WTC11 (cell line): Measurements from ENCODE around the gene ADAD1. TPM values are rescaled to one million over a fixed set of nuclear protein-coding genes. Genes with fewer than 3 reads are reported as not detected.
"Not testable (repeated sequence)": the region's sequence is repeated elsewhere in the genome, so short reads cannot be mapped to it uniquely, and the experiment has no call there.

ENCODE experiments used
- ATAC-seq: fragments of 200-7000 bp; cut with Tn5 transposase; 2 replicates; pipeline ENCODE4 v1.10.0; 2021; ENCODE audit warnings: mild to moderate bottlenecking, moderate library complexity
- CTCF ChIA-PET: fragments of 300-600 bp; sonication (Branson Sonifier 250); formaldehyde crosslinking; loops from one replicate; lab custom pipeline; 2021; ENCODE audit warnings: antibody characterized with exemption; lab: Charles Lee
- POLR2A ChIA-PET: fragments of 350-600 bp; sonication (Branson Sonifier 250); formaldehyde crosslinking; loops from one replicate; lab custom pipeline; 2021; ENCODE audit warnings: antibody characterized with exemption; lab: Charles Lee
- DNase-seq: peaks from one replicate; pipeline ENCODE4 v3.0.0; 2021; ENCODE audit warnings: low spot score
- H3K27ac Mint-ChIP-seq: 2 replicates; pipeline ENCODE4 v1.8.0; 2021; ENCODE audit warnings: mixed read lengths
- H3K27me3 Mint-ChIP-seq: 2 replicates; pipeline ENCODE4 v1.8.0; 2021; ENCODE audit warnings: low read depth, mild to moderate bottlenecking, moderate library complexity, mixed read lengths
- H3K36me3 Mint-ChIP-seq: 2 replicates; pipeline ENCODE4 v1.8.0; 2021; ENCODE audit warnings: mixed read lengths
- H3K4me1 Mint-ChIP-seq: 2 replicates; pipeline ENCODE4 v1.8.0; 2022; ENCODE audit warnings: mixed read lengths
- H3K4me3 Mint-ChIP-seq: 2 replicates; pipeline ENCODE4 v1.8.0; 2021; ENCODE audit warnings: mild to moderate bottlenecking, moderate library complexity, mixed read lengths
- H3K9me3 Mint-ChIP-seq: 2 replicates; pipeline ENCODE4 v1.8.0; 2021; ENCODE audit warnings: mixed read lengths
- ATF6 ChIP-seq: sonication (generic); formaldehyde crosslinking; IDR thresholded peaks from 2 replicates; pipeline ENCODE4 v1.8.1; 2023; ENCODE audit warnings: mild to moderate bottlenecking, missing genetic modification reagents
- ELF4 ChIP-seq: sonication (generic); formaldehyde crosslinking; IDR thresholded peaks from 2 replicates; pipeline ENCODE4 v1.8.1; 2022; ENCODE audit warnings: low read depth, mild to moderate bottlenecking, moderate library complexity, missing genetic modification reagents
- ESRRA ChIP-seq: sonication (generic); formaldehyde crosslinking; IDR thresholded peaks from 2 replicates; pipeline ENCODE4 v1.8.1; 2022; ENCODE audit warnings: mild to moderate bottlenecking, missing genetic modification reagents, borderline replicate concordance
- MYBL2 ChIP-seq: sonication (generic); formaldehyde crosslinking; IDR thresholded peaks from 2 replicates; pipeline ENCODE4 v1.8.1; 2023; ENCODE audit warnings: mild to moderate bottlenecking, moderate library complexity, missing genetic modification reagents
- NR2C2 ChIP-seq: sonication (generic); formaldehyde crosslinking; IDR thresholded peaks from 2 replicates; pipeline ENCODE4 v1.8.0; 2022; ENCODE audit warnings: mild to moderate bottlenecking, missing genetic modification reagents
- RELA ChIP-seq: sonication (generic); formaldehyde crosslinking; IDR thresholded peaks from 2 replicates; pipeline ENCODE4 v1.8.1; 2022; ENCODE audit warnings: missing genetic modification reagents, mild to moderate bottlenecking, borderline replicate concordance
- SMAD3 ChIP-seq: sonication (generic); formaldehyde crosslinking; IDR thresholded peaks from 2 replicates; pipeline ENCODE4 v1.8.0; 2022; ENCODE audit warnings: missing genetic modification reagents, mild to moderate bottlenecking, borderline replicate concordance
- TEAD1 ChIP-seq: sonication (generic); formaldehyde crosslinking; IDR thresholded peaks from 2 replicates; pipeline ENCODE4 v1.8.0; 2022; ENCODE audit warnings: mild to moderate bottlenecking, missing genetic modification reagents
- TEAD4 ChIP-seq: sonication (generic); formaldehyde crosslinking; IDR thresholded peaks from 2 replicates; pipeline ENCODE4 v1.8.0; 2022; ENCODE audit warnings: mild to moderate bottlenecking, missing genetic modification reagents
- ZNF138 ChIP-seq: sonication (generic); formaldehyde crosslinking; conservative IDR thresholded peaks from 2 replicates; pipeline ENCODE4 v1.8.1; 2022; ENCODE audit warnings: mild to moderate bottlenecking, moderate library complexity, missing genetic modification reagents
- ZNF671 ChIP-seq: fragments of 250-450 bp; sonication (Bioruptor Pico); IDR thresholded peaks from 2 replicates; pipeline ENCODE4 v1.8.0; 2021; ENCODE audit warnings: mild to moderate bottlenecking
- total RNA-seq: library from RNA; stranded (reverse); gene quantifications from 3 replicates; pipeline ENCODE4 v1.2.3, GENCODE V29; 2021
- TF ChIP-seq, protein P1 (sequence below): sonication (generic); formaldehyde crosslinking; IDR thresholded peaks from 2 replicates; pipeline ENCODE4 v1.8.1; 2022; ENCODE audit warnings: mild to moderate bottlenecking, moderate library complexity, missing genetic modification reagents
- TF ChIP-seq, protein P2 (sequence below): fragments of 200-600 bp; IDR thresholded peaks from 2 replicates; pipeline ENCODE4 v1.8.0; 2022; ENCODE audit warnings: antibody characterized with exemption
- TF ChIP-seq, protein P3 (sequence below): sonication (generic); formaldehyde crosslinking; IDR thresholded peaks from 2 replicates; pipeline ENCODE4 v1.8.0; 2023; ENCODE audit warnings: mild to moderate bottlenecking, missing genetic modification reagents
- TF ChIP-seq, protein P4 (sequence below): sonication (generic); formaldehyde crosslinking; conservative IDR thresholded peaks from 2 replicates; pipeline ENCODE4 v1.8.1; 2022; ENCODE audit warnings: mild to moderate bottlenecking, missing genetic modification reagents
- TF ChIP-seq, protein P5 (sequence below): fragments of 250-450 bp; sonication (Bioruptor Pico); IDR thresholded peaks from 2 replicates; pipeline ENCODE4 v1.8.0; 2021; ENCODE audit warnings: mild to moderate bottlenecking
- TF ChIP-seq, protein P6 (sequence below): sonication (generic); formaldehyde crosslinking; IDR thresholded peaks from 2 replicates; pipeline ENCODE4 v1.8.0; 2022; ENCODE audit warnings: missing genetic modification reagents

ADAD1 gene
- total RNA-seq, 1 experiment from 2014 or later = not detected

DNA sequence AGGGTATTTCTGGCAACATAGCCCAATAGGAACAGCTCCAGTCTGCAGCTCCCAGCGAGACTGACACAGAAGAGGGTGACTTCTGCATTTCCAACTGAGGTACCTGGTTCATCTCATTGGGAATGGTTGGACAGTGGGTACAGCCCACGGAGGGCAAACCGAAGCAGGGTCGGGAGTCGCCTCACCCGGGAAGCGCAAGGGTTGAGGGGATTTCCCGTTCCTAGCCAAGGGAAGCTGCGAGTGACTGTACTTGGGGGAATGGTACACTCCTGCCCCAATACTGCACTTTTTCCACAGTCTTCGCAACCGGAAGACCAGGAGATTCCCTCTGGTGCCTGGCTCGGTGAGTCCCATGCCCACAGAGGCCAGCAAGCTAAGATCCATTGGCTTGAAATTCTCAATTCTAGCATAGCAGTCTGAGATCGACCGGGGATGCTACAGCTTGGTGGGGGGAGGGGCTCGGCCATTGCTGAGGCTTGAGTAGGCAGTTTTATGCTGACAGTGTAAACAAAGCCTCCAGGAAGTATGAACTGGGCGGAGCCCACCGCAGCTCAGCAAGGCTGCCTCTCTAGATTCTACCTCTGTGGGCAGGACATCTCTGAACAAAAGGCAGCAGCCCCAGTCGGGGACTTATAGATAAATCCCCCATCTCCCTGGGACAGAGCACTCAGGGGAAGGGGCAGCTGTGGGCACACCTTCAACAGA, 14.0 kb upstream of the ADAD1 start:
- no peak overlapping the region for H3K27ac Mint-ChIP-seq
- peak overlapping the region; percentile 20; the same call in 1 of the 2 replicates for H3K4me3 Mint-ChIP-seq
- TF ChIP-seq, protein P1, sequence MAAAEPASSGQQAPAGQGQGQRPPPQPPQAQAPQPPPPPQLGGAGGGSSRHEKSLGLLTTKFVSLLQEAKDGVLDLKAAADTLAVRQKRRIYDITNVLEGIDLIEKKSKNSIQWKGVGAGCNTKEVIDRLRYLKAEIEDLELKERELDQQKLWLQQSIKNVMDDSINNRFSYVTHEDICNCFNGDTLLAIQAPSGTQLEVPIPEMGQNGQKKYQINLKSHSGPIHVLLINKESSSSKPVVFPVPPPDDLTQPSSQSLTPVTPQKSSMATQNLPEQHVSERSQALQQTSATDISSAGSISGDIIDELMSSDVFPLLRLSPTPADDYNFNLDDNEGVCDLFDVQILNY (CRISPR knock-in tag) = no peak
- TF ChIP-seq SMAD3 (CRISPR knock-in tag) (no peak), ZNF138 (CRISPR knock-in tag) (no peak), MYBL2 (no peak), RELA (CRISPR knock-in tag) (no peak), TEAD4 (CRISPR knock-in tag) (no peak), NR2C2 (CRISPR knock-in tag) (no peak), ESRRA (CRISPR knock-in tag) (no peak), TEAD1 (CRISPR knock-in tag) (no peak), ELF4 (CRISPR knock-in tag) (no peak), ATF6 (CRISPR knock-in tag) (no peak), ZNF671 (CRISPR knock-in tag) (no peak)
- TF ChIP-seq, protein P2, sequence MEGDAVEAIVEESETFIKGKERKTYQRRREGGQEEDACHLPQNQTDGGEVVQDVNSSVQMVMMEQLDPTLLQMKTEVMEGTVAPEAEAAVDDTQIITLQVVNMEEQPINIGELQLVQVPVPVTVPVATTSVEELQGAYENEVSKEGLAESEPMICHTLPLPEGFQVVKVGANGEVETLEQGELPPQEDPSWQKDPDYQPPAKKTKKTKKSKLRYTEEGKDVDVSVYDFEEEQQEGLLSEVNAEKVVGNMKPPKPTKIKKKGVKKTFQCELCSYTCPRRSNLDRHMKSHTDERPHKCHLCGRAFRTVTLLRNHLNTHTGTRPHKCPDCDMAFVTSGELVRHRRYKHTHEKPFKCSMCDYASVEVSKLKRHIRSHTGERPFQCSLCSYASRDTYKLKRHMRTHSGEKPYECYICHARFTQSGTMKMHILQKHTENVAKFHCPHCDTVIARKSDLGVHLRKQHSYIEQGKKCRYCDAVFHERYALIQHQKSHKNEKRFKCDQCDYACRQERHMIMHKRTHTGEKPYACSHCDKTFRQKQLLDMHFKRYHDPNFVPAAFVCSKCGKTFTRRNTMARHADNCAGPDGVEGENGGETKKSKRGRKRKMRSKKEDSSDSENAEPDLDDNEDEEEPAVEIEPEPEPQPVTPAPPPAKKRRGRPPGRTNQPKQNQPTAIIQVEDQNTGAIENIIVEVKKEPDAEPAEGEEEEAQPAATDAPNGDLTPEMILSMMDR = no peak
- TF ChIP-seq, protein P3, sequence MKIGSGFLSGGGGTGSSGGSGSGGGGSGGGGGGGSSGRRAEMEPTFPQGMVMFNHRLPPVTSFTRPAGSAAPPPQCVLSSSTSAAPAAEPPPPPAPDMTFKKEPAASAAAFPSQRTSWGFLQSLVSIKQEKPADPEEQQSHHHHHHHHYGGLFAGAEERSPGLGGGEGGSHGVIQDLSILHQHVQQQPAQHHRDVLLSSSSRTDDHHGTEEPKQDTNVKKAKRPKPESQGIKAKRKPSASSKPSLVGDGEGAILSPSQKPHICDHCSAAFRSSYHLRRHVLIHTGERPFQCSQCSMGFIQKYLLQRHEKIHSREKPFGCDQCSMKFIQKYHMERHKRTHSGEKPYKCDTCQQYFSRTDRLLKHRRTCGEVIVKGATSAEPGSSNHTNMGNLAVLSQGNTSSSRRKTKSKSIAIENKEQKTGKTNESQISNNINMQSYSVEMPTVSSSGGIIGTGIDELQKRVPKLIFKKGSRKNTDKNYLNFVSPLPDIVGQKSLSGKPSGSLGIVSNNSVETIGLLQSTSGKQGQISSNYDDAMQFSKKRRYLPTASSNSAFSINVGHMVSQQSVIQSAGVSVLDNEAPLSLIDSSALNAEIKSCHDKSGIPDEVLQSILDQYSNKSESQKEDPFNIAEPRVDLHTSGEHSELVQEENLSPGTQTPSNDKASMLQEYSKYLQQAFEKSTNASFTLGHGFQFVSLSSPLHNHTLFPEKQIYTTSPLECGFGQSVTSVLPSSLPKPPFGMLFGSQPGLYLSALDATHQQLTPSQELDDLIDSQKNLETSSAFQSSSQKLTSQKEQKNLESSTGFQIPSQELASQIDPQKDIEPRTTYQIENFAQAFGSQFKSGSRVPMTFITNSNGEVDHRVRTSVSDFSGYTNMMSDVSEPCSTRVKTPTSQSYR (CRISPR knock-in tag) = no peak
- TF ChIP-seq, protein P4, sequence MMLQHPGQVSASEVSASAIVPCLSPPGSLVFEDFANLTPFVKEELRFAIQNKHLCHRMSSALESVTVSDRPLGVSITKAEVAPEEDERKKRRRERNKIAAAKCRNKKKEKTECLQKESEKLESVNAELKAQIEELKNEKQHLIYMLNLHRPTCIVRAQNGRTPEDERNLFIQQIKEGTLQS (CRISPR knock-in tag) = no peak
- TF ChIP-seq, protein P5, sequence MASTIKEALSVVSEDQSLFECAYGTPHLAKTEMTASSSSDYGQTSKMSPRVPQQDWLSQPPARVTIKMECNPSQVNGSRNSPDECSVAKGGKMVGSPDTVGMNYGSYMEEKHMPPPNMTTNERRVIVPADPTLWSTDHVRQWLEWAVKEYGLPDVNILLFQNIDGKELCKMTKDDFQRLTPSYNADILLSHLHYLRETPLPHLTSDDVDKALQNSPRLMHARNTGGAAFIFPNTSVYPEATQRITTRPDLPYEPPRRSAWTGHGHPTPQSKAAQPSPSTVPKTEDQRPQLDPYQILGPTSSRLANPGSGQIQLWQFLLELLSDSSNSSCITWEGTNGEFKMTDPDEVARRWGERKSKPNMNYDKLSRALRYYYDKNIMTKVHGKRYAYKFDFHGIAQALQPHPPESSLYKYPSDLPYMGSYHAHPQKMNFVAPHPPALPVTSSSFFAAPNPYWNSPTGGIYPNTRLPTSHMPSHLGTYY (CRISPR knock-in tag) = no peak
- TF ChIP-seq, protein P6, sequence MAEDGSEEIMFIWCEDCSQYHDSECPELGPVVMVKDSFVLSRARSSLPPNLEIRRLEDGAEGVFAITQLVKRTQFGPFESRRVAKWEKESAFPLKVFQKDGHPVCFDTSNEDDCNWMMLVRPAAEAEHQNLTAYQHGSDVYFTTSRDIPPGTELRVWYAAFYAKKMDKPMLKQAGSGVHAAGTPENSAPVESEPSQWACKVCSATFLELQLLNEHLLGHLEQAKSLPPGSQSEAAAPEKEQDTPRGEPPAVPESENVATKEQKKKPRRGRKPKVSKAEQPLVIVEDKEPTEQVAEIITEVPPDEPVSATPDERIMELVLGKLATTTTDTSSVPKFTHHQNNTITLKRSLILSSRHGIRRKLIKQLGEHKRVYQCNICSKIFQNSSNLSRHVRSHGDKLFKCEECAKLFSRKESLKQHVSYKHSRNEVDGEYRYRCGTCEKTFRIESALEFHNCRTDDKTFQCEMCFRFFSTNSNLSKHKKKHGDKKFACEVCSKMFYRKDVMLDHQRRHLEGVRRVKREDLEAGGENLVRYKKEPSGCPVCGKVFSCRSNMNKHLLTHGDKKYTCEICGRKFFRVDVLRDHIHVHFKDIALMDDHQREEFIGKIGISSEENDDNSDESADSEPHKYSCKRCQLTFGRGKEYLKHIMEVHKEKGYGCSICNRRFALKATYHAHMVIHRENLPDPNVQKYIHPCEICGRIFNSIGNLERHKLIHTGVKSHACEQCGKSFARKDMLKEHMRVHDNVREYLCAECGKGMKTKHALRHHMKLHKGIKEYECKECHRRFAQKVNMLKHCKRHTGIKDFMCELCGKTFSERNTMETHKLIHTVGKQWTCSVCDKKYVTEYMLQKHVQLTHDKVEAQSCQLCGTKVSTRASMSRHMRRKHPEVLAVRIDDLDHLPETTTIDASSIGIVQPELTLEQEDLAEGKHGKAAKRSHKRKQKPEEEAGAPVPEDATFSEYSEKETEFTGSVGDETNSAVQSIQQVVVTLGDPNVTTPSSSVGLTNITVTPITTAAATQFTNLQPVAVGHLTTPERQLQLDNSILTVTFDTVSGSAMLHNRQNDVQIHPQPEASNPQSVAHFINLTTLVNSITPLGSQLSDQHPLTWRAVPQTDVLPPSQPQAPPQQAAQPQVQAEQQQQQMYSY (CRISPR knock-in tag) = no peak
- H3K36me3 Mint-ChIP-seq = 0 out of 2 replicates have a peak, but pooled peaks cover 3% of the 10 kb centered on the region
- ATAC-seq (peak; percentile 90), DNase-seq (peak; percentile 56)
- H3K9me3 Mint-ChIP-seq = peaks cover 6% of the 10 kb centered on the region; the same call in 1 of the 2 replicates
- H3K27me3 Mint-ChIP-seq = no peaks in the 10 kb centered on the region
- H3K4me1 Mint-ChIP-seq = peaks cover 11% of the 10 kb centered on the region; the same call in 1 of the 2 replicates
- POLR2A ChIA-PET = interaction anchor here (0.5 to 1.6 kb wide), 2 partner anchors 11 to 550 kb away, joined by 3 to 5 read pairs; no protein-coding TSS in a partner anchor
- CTCF ChIA-PET = interaction anchor here (1.0 kb wide), 1 partner anchor 465 kb away, joined by 3 read pairs; no protein-coding TSS in a partner anchor

DNA sequence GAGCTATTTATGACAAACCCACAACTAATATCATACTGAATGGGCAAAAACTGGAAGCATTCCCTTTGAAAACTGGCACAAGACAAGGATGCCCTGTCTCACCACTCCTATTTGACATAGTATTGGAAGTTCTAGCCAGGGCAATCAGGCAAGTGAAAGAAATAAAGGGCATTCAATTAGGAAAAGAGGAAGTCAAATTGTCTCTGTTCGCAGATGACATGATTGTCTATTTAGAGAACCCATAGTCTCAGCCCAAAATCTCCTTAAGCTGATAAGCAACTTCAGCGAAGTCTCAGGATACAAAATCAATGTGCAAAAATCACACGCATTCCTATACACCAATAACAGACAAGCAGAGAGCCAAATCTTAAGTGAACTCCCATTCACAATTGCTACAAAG, 10.0 kb upstream of the ADAD1 start:
- H3K4me3 Mint-ChIP-seq, DNase-seq, POLR2A ChIA-PET, H3K27ac Mint-ChIP-seq, H3K9me3 Mint-ChIP-seq, H3K27me3 Mint-ChIP-seq, ATAC-seq, H3K36me3 Mint-ChIP-seq, CTCF ChIA-PET: not testable (repeated sequence)
- H3K4me1 Mint-ChIP-seq = peaks cover 11% of the 10 kb centered on the region; the same call in 1 of the 2 replicates
